AML-193 (cell line): ENCODE measurements around the gene FRMPD2.
"Not testable (repeated sequence)": the region's sequence is repeated elsewhere in the genome, so short reads cannot be mapped to it uniquely, and the experiment has no call there.

Experiments
- DNase-seq, 2 experiments: peaks; one replicate each; lab custom pipeline; 2025; lab: John Stamatoyannopoulos, UW

Gene FRMPD2

GRCh38 chr10:48251152-48251524 lies 23.4 kb downstream of the FRMPD2 start:
- DNase-seq, result no peak

GRCh38 chr10:48249763-48250351 lies 24.6 kb downstream of the FRMPD2 start:
- DNase-seq, result no peak

- no peak for DNase-seq
Measured at GRCh38 chr10:48249004-48249762, 25.3 kb downstream of the FRMPD2 start.

- no peak for DNase-seq
Measured at GRCh38 chr10:48248462-48248861, 26.0 kb downstream of the FRMPD2 start.

GRCh38 chr10:48247680-48248079 lies 26.8 kb downstream of the FRMPD2 start:
- DNase-seq, result no peak

- no peak for DNase-seq
Measured at GRCh38 chr10:48246501-48246900, 28.0 kb downstream of the FRMPD2 start.

GRCh38 chr10:48245977-48246376 lies 28.5 kb downstream of the FRMPD2 start:
- no peak for DNase-seq

- DNase-seq, result not testable (repeated sequence)
Measured at GRCh38 chr10:48243921-48244320, 30.6 kb downstream of the FRMPD2 start.

GRCh38 chr10:48243487-48243886 lies 31.0 kb downstream of the FRMPD2 start:
- no peak for DNase-seq

- no peak for DNase-seq
Measured at GRCh38 chr10:48242171-48242904, 32.2 kb downstream of the FRMPD2 start.

- no peak for DNase-seq
Measured at GRCh38 chr10:48241332-48241731, 33.2 kb downstream of the FRMPD2 start.

- no peak for DNase-seq
Measured at GRCh38 chr10:48240196-48240595, 34.3 kb downstream of the FRMPD2 start.

GRCh38 chr10:48239618-48240017 lies 34.9 kb downstream of the FRMPD2 start:
- no peak for DNase-seq

- no peak for DNase-seq
Measured at GRCh38 chr10:48238826-48239520, 35.5 kb downstream of the FRMPD2 start.

- no peak for DNase-seq
Measured at GRCh38 chr10:48237259-48238250, 36.9 kb downstream of the FRMPD2 start.

- no peak for DNase-seq
Measured at GRCh38 chr10:48236199-48236621, 38.3 kb downstream of the FRMPD2 start.

- no peak for DNase-seq
Measured at GRCh38 chr10:48235501-48235900, 39.0 kb downstream of the FRMPD2 start.

- DNase-seq, result no peak
Measured at GRCh38 chr10:48234787-48235186, 39.7 kb downstream of the FRMPD2 start.

GRCh38 chr10:48234295-48234694 lies 40.2 kb downstream of the FRMPD2 start:
- DNase-seq, result no peak

- DNase-seq, result no peak
Measured at GRCh38 chr10:48233559-48234005, 40.9 kb downstream of the FRMPD2 start.
